KBM-7 (cell line): ENCODE data around the gene COL18A1.

Source experiments
- DNase-seq: peaks from one replicate; pipeline ENCODE4 v3.0.0-alpha.2; 2015
- in situ Hi-C: fragments of 300-500 bp; cut with MboI; formaldehyde crosslinking; loops from 2 replicates; pipeline ENCODE4 v1.14.3; 2020; ENCODE audit warnings: low sequenced_read_pairs, low pct_unique_long_range_greater_than_20kb, mixed read lengths

The COL18A1 gene

GRCh38 chr21:45447821-45448220 lies 42.9 kb downstream of the COL18A1 start:
- in situ Hi-C loops = loop anchor here (25.0 kb wide), 1 partner anchor 311 kb away; no protein-coding TSS in a partner anchor
- DNase-seq = no peak

GRCh38 chr21:45448283-45448809 lies 43.4 kb downstream of the COL18A1 start:
- in situ Hi-C loops = loop anchor here (25.0 kb wide), 1 partner anchor 311 kb away; no protein-coding TSS in a partner anchor

DNA sequence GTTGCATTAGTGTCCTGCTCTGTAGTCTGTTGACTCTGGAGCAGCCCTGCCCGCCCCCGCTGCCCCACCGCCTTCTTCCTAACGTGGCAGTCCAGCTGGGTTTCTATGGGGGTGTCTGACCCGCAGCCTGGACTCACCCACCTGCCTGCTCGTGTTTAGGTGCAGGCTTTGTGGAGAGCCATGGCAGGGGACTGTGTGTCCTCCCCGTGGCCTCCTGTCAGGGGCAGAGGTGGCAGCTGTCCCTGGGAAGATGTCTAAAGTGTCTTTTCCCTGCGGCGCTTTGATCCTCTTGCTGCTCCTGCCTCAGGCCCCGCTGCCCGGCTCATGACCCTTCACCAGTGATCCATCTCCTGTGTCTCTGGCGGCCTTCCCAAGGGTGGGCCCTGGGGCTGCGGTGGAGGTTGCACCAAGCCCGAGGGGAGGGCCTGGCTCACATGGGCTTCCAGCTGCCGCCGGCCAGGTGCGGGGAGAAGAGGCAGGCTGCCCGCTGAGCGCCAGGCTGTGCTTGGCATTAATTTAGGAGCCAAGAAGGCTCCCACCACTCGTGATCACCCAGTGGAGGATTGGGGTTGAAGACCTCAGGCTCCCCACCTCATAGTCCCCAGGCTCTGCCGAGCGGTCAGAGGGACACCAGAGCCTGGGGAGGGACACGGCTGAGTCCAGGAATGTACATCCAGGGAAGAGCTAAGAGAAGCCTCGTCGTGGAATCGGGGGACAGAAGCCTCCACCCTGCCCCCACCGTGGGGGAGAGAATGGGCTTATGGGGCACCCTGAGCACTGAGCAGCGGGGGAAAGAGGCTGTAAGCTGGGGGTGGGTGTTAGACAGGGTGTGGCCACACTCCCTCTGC lies 44.1 kb downstream of the COL18A1 start:
- in situ Hi-C loops = loop anchor here (25.0 kb wide), 1 partner anchor 312 kb away; no protein-coding TSS in a partner anchor

More at GRCh38 chr21:45448283-45448809, 43.4 kb downstream of the COL18A1 start:
- no peak for DNase-seq

DNA sequence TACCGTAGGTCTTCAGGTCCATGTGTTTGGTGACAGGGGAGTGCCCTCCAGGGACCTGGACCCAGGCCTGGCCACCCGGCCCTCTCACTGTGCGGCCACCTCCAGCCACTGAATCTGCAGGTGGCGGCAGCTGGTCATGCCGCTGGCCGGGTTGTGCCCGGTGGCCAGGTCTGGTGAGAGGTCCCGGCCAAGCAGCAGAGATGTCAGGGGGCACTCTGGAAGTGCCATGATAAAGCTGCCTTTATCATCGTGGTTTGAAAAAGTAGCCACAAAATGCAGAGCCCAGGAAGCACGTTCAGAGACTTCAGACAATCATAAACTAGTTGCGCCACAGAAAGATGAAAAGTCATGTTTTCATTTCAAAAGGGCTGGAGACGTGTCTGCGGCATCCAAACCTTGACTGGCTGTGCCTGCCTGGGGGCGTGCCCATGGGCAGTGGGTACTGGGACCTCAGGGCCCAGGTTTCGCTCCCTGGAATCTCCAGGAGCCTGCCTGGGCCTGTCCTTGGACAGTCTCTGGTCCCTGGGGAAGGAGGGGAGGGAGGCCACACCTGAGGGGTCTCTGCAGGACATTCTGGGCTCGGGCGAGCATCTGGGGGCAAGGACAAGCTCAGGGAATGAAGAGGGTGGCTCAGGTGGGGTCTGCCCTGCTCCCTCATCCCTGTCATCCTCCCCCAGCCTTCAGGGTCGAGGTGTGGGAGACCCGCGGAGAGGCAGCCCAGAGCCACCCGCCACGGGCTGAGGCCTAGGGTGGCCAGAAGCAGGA lies 44.9 kb downstream of the COL18A1 start:
- no peak for DNase-seq
- in situ Hi-C loops = loop anchor here (25.0 kb wide), 1 partner anchor 313 kb away; no protein-coding TSS in a partner anchor

More for the DNA sequence above, 44.1 kb downstream of the COL18A1 start:
- DNase-seq = no peak

GRCh38 chr21:45450423-45451090 lies 45.6 kb downstream of the COL18A1 start:
- in situ Hi-C loops = no loop called here

GRCh38 chr21:45451091-45451740 lies 46.3 kb downstream of the COL18A1 start:
- in situ Hi-C loops = no loop called here
- no peak for DNase-seq

More at GRCh38 chr21:45450423-45451090, 45.6 kb downstream of the COL18A1 start:
- DNase-seq = no peak

GRCh38 chr21:45451771-45452182 lies 46.8 kb downstream of the COL18A1 start:
- DNase-seq = no peak
- in situ Hi-C loops = no loop called here

DNA sequence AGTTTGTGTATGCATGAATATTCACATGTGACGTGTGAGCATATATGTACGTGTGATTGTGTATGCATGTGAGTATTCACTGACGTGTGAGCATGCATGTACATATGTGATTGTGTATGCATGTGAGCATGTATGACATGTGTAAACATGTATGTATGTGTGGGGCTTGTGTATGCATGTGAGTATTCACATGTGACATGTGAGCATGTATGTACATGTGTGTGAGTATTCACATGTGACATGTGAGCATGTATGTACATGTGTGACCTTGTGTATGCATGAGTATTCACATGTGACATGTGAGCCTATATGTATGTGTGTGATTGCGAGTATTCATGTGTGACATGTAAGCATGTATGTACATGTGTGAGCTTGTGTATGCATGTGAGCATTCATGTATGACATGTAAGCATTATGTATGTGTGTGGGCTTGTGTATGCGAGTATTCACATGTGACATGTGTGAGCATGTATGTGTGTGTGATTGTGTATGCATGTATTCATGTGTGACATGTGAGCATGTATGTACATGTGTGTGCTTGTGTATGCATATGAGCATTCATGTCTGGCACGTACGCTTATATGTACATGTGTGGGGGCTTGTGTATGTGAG lies 47.8 kb downstream of the COL18A1 start:
- in situ Hi-C loops = no loop called here
- no peak for DNase-seq

DNA sequence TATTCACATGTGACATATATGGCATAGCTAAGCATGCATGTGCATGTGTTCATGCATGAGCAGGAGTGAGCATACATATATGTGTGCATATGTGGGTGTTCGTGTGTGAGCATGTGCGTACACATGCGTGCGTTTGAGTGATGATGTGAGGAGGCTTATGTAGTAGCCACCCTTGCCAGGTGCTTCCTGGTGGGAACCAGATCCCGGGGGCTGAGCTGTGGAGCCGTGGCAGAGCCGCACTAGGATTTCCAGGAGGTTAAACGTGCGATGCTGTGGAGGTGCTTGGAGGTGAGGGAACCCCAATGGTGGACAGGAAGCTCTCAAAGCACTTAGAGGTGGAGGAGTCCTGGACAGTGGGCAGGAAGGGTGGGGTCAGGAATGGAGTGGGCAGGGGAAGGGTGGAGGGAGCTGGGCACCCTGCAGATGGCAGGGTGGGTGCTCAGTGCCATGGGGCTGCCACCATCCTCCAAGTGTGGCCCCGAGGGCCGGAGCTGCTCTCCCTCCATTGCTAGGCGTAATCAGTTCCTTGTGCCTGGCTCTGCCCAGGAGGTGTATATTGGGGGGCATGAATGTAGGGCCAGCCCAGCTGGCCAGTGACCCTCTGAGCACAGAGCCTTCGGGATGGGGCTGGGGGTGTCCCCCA lies 48.5 kb downstream of the COL18A1 start:
- in situ Hi-C loops = no loop called here
- DNase-seq = no peak

DNA sequence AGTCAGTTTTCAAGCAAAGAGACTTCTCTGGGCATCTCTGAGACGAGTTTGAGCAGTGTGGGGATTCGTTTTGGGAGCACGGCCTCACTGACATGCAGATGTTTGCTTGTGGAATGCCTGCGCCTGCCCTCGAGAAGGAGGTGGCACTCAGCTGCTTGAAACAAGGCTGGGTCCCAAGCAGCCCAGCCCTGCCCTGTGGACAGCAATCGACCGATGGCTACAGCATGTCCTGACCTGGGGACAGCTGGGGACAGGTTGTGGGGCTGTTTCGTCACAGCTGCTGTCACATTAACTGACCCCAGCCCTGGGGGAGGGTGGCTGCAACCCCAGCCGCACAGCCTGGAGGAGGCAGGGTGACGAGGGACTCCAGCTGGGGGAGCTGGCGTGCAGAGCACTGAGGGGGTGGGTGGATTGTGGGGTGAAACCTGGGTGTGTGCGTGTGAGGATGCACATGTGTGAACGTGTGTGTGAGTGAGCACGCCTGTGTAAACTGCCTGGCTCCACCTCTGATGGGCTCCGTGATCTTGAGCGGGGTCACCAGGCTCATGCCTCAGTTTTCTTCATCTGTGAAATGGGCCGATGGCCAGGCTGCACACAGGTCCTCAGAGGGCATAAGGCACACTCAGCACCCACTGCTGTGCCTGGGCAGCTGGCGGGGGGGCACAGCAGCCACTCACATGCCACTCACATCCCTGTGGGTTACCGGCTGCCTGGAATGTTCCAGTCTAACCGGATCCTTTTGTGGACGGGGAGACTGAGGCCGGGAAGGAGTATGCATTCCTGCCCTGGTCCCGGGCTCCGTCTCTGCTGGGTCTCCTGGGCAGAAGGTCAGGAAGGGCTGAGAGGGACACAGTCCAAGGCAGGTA lies 49.3 kb downstream of the COL18A1 start:
- no peak for DNase-seq
- in situ Hi-C loops = no loop called here

DNA sequence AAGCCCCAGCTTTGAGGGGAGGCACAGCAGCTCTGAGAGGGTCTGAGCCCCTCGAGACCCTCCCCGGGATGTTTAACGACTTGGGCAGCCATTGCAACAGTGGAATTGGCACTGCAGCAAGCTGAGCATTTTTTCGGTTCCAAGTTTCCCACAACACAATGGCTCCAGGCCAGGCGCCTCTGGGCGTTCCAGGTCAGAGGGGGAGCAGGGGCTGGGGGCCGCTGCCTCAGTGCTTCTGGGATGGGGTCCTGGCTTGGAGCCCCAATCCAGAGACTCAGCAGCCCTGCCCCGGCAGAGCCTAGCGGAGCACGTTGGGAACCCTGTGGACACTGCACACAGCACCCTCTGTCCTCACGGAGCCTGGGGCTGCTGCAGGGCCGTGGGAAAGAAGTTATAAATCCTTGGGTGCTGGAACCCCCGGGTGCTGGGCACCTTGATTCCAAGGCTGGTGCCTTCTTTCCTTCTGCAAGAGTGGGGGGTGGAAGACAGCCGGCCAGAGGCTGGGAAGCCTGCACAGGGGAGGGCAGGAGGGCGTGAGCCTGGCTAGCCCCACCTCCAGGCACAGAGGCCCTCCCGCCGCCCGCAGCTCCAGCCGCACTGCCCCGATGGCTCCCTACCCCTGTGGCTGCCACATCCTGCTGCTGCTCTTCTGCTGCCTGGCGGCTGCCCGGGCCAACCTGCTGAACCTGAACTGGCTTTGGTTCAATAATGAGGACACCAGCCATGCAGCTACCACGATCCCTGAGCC lies 50.1 kb downstream of the COL18A1 start:
- DNase-seq = no peak
- in situ Hi-C loops = no loop called here

- no peak for DNase-seq
- in situ Hi-C loops = no loop called here
Measured at GRCh38 chr21:45455674-45456583, 51.0 kb downstream of the COL18A1 start.

GRCh38 chr21:45456584-45457160 lies 51.7 kb downstream of the COL18A1 start:
- in situ Hi-C loops = no loop called here
- DNase-seq = no peak

GRCh38 chr21:45457161-45457831 lies 52.3 kb downstream of the COL18A1 start:
- in situ Hi-C loops = no loop called here

GRCh38 chr21:45457832-45458172 lies 52.8 kb downstream of the COL18A1 start:
- in situ Hi-C loops = no loop called here
- DNase-seq = no peak

More at GRCh38 chr21:45457161-45457831, 52.3 kb downstream of the COL18A1 start:
- DNase-seq = no peak
